Measurements from ENCODE around the gene MACROD1.

- TF ChIP-seq, protein P1, sequence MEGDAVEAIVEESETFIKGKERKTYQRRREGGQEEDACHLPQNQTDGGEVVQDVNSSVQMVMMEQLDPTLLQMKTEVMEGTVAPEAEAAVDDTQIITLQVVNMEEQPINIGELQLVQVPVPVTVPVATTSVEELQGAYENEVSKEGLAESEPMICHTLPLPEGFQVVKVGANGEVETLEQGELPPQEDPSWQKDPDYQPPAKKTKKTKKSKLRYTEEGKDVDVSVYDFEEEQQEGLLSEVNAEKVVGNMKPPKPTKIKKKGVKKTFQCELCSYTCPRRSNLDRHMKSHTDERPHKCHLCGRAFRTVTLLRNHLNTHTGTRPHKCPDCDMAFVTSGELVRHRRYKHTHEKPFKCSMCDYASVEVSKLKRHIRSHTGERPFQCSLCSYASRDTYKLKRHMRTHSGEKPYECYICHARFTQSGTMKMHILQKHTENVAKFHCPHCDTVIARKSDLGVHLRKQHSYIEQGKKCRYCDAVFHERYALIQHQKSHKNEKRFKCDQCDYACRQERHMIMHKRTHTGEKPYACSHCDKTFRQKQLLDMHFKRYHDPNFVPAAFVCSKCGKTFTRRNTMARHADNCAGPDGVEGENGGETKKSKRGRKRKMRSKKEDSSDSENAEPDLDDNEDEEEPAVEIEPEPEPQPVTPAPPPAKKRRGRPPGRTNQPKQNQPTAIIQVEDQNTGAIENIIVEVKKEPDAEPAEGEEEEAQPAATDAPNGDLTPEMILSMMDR (IDR thresholded peaks at IDR 0.05), result no peak
- TF ChIP-seq EP300 (IDR thresholded peaks at IDR 0.05) (no peak), POLR2A (IDR thresholded peaks at IDR 0.05) (no peak)
Measured at GRCh38 chr11:64080390-64080789, 85.5 kb downstream of the MACROD1 start.
